CD4-positive, alpha-beta T cell treated with Interleukin-10 for 1 hour (primary cell): ENCODE results near the gene ACTG2.
"Not testable (repeated sequence)": the region's sequence is repeated elsewhere in the genome, so short reads cannot be mapped to it uniquely, and the experiment has no call there.

Experiments used
- DNase-seq: peaks from one replicate; pipeline ENCODE4 v3.0.0-alpha.2; 2020

ACTG2 gene

DNA sequence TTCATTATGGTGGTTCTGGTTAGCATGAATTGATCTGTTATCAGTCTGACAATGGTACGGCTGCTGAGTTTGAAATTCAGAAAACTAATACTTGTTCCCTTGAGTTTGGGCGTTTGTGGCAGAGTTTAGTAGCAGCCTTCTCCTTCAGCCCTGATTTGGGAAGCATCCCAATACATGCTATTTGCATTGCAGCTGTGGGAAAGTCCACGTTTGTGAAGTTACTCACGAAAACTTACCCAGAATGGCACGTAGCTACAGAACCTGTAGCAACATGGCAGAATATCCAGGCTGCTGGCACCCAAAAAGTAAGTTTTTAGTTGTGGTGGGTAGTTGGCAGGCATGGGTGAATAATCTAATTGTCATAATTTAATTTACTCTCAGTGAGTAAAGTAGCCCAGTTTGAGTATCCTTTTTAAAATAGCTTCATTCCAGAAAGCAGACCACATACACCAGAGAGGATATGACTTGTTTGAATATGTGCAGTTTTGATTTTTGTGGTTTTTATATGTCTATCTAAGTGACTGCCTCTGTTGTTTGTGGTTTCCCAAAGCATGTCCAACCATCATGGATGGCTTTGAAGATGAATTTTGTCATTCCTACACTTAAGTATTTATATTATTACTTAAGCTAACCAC lies 46.0 kb downstream of the ACTG2 start:
- DNase-seq, result peak; percentile 21

- DNase-seq, result peak; percentile 30
Measured at GRCh38 chr2:73939419-73939818, 46.6 kb downstream of the ACTG2 start.

DNA sequence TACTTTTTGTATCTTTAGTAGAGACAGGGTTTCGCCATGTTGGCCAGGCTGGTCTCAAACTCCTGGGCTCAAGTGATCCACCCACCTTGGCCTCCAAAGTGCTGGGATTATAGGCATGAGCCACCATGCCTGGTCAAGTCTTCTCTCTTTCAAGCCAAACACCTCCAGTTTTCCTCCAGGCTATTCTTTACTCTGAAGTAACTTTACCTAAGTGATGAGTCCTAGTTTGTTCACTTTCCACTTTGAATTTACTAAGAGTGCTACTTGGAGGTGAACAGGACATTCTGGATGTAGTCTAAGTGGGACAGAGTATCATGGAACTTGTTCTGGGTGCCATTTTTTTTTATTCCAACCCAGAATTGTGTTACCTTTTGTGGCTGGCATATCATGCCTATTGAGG lies 47.3 kb downstream of the ACTG2 start:
- not testable (repeated sequence) for DNase-seq

DNA sequence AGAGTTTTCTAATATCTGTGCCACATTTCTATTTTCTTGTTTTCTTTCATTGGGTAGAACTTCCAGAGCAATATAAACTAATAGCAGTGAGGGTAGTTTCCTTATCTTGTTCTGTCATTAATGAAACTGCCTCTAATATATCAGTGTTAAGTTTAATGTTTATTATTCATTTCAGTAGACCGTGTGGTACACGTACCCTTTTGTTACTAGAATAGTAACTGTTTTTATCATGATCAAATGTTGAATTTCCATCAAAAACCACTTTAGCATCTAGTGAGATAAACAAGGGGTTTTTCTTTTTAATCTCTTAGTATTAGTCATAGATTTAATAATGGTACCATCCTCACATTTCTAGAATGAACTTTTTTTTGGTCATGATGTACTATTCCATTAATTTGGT lies 49.9 kb downstream of the ACTG2 start:
- no peak for DNase-seq

- no peak for DNase-seq
Measured at GRCh38 chr2:73944714-73945113, 51.9 kb downstream of the ACTG2 start.

DNA sequence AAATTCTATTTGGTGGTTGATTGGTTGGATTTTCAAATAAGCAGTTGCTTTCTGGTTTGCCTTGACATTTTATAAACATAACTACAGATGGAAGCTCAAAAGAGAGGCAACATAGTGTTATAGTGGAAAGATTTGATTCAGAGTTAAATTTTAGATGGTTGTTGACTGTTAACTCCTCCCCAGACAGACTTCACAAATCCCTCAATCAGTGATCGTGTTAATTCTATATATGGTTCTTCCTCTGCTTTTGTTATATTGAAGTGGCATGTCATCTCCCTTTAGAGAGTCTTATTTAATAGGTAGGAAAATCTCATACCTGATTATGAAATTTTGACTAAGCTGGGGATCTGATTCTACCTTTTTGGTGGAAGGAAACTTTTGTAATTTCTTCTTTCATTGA lies 53.4 kb downstream of the ACTG2 start:
- DNase-seq, result no peak

DNA sequence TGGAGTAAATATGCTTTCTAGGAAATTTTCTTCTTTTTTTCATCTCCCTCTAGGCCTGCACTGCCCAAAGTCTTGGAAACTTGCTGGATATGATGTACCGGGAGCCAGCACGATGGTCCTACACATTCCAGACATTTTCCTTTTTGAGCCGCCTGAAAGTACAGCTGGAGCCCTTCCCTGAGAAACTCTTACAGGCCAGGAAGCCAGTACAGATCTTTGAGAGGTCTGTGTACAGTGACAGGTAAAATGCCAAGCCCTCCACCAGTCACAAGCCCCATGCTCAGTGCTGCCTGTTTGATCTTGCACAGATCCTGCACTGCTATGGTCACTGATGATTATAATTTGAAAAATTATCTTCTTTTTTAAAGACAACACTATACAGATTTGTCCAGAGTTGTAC lies 53.9 kb downstream of the ACTG2 start:
- no peak for DNase-seq

DNA sequence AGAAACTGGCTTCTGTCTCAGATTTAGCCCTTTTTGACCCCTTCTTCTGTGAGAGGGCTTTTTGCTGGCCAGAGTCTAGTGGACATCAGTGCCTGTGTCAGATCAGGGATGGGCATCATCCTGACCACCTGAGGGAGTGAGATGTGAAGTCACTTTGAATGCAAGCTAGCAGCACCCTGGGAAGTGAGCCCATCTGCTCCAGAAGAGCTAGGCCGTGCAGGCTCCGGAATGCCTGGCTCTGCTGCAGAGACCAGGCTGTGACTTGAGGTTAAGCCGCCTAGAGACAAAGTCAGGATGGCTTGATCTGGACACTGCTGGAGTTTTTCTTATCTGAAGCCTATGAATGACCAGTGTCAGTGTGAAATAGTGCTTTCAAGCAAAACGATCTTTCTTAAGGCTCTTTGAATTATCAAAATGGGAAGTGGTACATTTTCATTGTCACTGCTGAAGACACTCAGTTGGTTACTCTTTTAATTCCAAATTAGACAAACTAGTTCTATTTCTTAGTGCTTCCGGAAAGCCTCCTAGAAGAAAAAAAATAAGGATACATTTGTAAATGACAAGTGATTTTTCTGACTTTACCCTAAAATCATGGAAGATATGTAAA lies 54.7 kb downstream of the ACTG2 start:
- DNase-seq, result no peak

GRCh38 chr2:73949802-73950201 lies 57.0 kb downstream of the ACTG2 start:
- no peak for DNase-seq

- no peak for DNase-seq
Measured at GRCh38 chr2:73952499-73953446, 60.0 kb downstream of the ACTG2 start.

GRCh38 chr2:73956218-73956865 lies 63.5 kb downstream of the ACTG2 start:
- no peak for DNase-seq

DNA sequence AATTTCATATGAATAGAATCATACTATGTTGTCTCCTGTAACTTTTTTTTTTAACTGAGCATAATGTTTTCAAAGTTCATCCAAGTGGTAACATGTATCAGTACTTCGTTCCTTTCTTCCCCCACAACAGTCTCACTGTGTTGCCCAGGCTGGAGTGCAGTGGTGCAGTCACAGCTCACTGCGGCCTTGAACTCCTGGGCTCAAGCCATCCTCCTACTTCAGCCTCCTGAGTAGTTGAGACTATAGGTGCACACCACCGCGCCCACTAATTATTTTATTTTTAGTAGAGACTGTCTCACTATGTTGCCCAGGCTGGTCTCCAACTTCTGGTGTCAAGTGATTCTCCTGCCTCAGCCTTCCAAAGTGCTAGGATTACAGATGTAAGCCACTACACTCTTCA lies 68.5 kb downstream of the ACTG2 start:
- no peak for DNase-seq

DNA sequence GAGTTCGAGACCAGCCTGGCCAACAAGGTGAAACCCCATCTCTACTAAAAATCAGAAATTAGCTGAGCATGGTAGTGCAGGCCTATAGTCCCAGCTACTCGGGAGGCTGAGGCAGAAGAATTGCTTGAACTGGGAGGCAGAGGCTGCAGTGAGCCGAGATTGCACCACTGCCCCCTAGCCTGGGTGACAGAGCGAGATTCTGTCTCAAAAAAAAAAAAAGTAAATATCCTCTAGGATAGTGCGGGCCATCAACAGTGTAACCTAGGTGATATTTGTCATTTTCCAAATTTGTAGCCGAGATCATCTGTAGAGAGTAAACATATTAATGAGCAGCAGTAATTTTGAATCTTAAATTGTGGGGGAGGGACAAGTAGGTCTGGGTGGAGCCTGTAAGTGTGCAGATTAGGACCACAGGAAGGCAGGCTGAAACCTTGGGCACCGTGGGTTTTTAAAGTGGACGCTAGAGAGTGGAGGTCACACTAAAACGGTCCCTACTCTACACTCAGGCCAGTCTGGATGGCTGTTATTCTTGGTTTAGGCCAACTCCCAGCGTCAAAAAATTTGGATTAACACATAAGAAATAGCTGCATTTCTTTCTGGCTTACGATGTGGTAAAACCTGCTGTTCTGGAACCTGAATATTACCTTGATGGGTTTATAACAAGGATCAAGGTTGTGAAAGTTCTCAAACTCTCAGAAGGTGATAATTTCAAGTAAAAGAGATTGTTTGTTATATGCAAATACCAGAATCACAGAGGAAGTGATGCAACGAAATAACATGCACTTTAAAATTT lies 69.2 kb downstream of the ACTG2 start:
- no peak for DNase-seq

DNA sequence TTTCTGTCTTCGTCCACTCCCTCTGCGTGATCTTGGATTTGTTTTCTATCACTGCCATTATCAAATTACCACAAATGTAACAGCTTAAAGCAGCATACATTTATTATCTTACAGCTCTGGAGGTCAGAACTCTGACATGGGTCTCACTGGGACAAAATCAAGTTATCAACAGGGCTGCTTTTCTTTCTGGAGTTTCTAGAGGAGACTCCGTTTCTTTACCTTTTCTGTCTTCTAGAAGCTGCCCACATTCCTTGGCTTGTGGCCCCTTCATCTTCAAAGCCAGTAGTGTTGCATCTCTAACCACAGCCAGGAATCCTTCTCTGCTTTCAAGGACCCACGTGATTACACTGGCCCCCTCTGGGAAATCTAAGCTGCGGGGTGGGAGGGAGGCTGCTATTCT lies 70.0 kb downstream of the ACTG2 start:
- DNase-seq, result no peak

DNA sequence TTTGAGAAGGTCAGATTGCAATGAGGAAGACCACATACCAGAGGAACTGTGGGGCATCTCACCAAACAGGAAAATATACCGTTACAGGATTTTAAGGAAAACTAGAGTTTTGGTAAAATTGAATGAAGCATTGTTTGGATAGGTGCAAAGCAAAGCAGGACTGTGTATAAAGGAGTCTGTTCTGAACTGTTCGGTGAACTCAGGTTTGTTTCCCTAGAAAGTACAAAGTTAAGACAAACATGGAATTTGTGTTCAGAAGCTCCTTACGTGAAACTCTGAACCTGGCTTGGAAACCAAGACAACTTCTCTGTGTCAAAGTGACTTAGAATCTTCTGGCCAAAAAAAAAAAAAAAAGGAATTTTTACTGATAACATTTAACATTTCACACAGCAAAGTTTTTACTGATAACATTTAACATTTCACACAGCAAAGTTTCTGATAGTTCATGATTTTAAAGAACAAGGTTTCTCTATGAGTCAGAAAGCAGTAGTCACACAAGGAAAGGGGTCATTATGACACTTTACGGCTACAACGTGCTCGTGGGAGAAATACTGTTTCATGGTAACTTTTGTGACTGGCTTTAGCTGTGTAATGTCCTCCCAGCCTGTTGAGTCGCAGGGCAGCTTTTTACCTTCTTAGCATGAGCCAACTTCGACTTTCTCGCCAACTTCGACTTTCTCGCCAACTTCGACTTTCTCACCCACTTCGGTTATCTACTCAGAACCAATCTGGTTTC lies 70.7 kb downstream of the ACTG2 start:
- no peak for DNase-seq

DNA sequence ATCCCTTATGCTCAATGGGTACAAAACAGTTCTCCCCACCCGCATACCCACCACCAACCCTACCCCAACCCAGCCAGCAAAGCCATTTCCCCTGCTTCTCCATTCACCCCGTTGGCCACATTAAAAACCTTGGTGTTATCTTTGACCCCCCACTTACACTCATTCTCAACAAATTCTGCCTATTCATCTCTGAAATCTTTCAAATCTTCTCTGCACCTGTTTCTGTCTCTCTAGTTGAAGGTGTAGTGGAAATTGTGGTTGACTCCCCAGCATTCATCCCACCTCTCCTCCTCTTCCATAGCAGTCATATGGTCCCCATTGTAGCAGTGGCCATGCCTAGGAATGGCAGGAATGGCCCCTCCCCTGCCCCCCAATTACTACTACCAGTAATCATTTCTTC lies 71.4 kb downstream of the ACTG2 start:
- DNase-seq, result no peak

- no peak for DNase-seq
Measured at GRCh38 chr2:73965053-73965452, 72.2 kb downstream of the ACTG2 start.

DNA sequence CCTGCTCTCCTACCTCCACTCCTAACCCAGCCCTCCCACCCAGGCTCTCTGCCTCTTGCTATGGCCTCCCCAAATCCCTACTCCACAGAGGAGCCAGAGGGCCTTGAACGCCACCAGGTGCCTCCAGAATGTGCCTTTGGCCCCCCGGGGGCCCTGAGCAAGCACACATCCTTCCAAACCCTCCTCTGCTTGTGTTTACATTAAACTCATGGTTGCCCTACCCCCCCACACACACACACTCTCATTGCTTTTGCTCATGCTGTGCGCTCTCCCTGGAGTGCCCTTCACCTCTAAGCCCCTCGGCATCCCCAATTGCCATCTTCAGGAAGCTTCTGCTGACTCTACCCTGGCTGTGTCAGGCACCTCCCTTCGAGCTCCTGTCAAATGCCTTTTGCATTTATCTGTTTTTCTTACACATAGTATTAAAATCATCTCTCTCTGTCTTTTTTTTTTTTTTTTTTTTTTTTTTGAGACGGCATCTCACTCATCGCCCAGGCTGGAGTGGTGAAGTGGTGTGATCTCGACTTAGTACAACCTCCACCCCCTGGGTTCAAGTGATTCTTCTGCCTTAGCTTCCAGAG lies 75.6 kb downstream of the ACTG2 start:
- no peak for DNase-seq

GRCh38 chr2:73969356-73969755 lies 76.5 kb downstream of the ACTG2 start:
- DNase-seq, result no peak
